Fibroblast of lung (primary cell): Measurements from ENCODE around the gene CD160. TPM values are rescaled to one million over a fixed set of nuclear protein-coding genes. Genes with fewer than 3 reads are reported as not detected.

Experiments
- DNase-seq, 2 donors: peaks; one replicate each; pipeline versions ENCODE4 v3.0.0 to v3.0.0-alpha.2; 2010; ENCODE audit warnings: low read depth in 2 of 2
- H2AFZ ChIP-seq: 2 replicates; pipeline ENCODE4 v1.5.1; 2012; ENCODE audit warnings: low read length, control low read depth, inconsistent platforms
- H3K27ac ChIP-seq: 2 replicates; pipeline ENCODE4 v1.5.1; 2011; ENCODE audit warnings: low read length, control low read depth; ENCODE audit not compliant: insufficient read depth
- H3K27me3 ChIP-seq: 2 replicates; pipeline ENCODE4 v1.5.1; 2011; ENCODE audit warnings: mild to moderate bottlenecking, low read length; ENCODE audit not compliant: control insufficient read depth, insufficient read depth
- H3K36me3 ChIP-seq: 2 replicates; pipeline ENCODE4 v1.5.1; 2011; ENCODE audit warnings: low read length; ENCODE audit not compliant: control insufficient read depth, insufficient read depth
- H3K4me1 ChIP-seq: 2 replicates; pipeline ENCODE4 v1.5.1; 2011; ENCODE audit warnings: low read length; ENCODE audit not compliant: control insufficient read depth, insufficient read depth; ENCODE audit errors: extremely low read depth
- H3K4me2 ChIP-seq: 2 replicates; pipeline ENCODE4 v1.5.1; 2011; ENCODE audit warnings: low read length, control low read depth; ENCODE audit not compliant: insufficient read depth; ENCODE audit errors: extremely low read depth
- H3K4me3 ChIP-seq, 4 experiments: fragments of 200-600 bp in 1 of 4; sonication (generic) in 1 of 4; replicated peaks in 1 of 4; 2 replicates each; pipeline ENCODE4 v1.5.1; 2011 to 2016; ENCODE audit warnings: low read length in 4 of 4, low read depth in 3 of 4, mild to moderate bottlenecking in 3 of 4, control low read depth in 2 of 4, inconsistent platforms in 1 of 4, mixed read lengths in 1 of 4; ENCODE audit not compliant: insufficient read depth in 1 of 4; ENCODE audit errors: control extremely low read depth in 1 of 4
- H3K79me2 ChIP-seq: 2 replicates; pipeline ENCODE4 v1.5.1; 2012; ENCODE audit warnings: mild to moderate bottlenecking, low read length, inconsistent platforms; ENCODE audit not compliant: control insufficient read depth, insufficient read depth
- H3K9ac ChIP-seq: 2 replicates; pipeline ENCODE4 v1.5.1; 2011; ENCODE audit warnings: mild to moderate bottlenecking, low read length, control low read depth; ENCODE audit not compliant: insufficient read depth
- H3K9me3 ChIP-seq: 2 replicates; pipeline ENCODE4 v1.5.1; 2012; ENCODE audit warnings: low read depth, low read length; ENCODE audit not compliant: control insufficient read depth, insufficient read depth
- H4K20me1 ChIP-seq: 2 replicates; pipeline ENCODE4 v1.5.1; 2011; ENCODE audit warnings: low read length; ENCODE audit not compliant: control insufficient read depth, insufficient read depth; ENCODE audit errors: extremely low read depth
- EZH2 ChIP-seq: IDR thresholded peaks from 2 replicates; pipeline ENCODE4 v1.5.1; 2012; ENCODE audit warnings: low read length, control low read depth, mild to moderate bottlenecking; ENCODE audit errors: missing control alignments
- polyA plus RNA-seq, 2 donors: library from polyadenylated mRNA; depleted of rRNA in 1 of 2; stranded (reverse) in 1 of 2; unstranded in 1 of 2; fragments of >200 nt; gene quantifications; 2 replicates each; pipeline ENCODE4 v1.2.1, GENCODE V29; 2011 to 2012; ENCODE audit warnings: missing spikeins in 1 of 2
- total RNA-seq: library from RNA; depleted of rRNA; stranded (reverse); fragments of >200 nt; gene quantifications from 2 replicates; pipeline ENCODE4 v1.2.1, GENCODE V29; 2014
- TF ChIP-seq, protein P1 (sequence below), 2 donors: IDR thresholded peaks in 1 of 2; conservative IDR thresholded peaks in 1 of 2; 1 replicate in 1 of 2; 2 replicates in 1 of 2; pipeline ENCODE4 v1.5.1; 2011 to 2012; ENCODE audit warnings: low read length in 2 of 2, control low read depth in 1 of 2, inconsistent platforms in 1 of 2, low read depth in 1 of 2, mild to moderate bottlenecking in 1 of 2

Gene CD160
- total and polyA plus RNA-seq, 2 donors (not counting 1 experiment from before 2014, with no cell fraction given): not detected

GRCh38 chr1:145729196-145729595 is 9.9 kb downstream of the CD160 start:
- H3K9ac ChIP-seq: no peak overlapping the region
- no peak overlapping the region for H3K4me3 ChIP-seq
- TF ChIP-seq, protein P1, sequence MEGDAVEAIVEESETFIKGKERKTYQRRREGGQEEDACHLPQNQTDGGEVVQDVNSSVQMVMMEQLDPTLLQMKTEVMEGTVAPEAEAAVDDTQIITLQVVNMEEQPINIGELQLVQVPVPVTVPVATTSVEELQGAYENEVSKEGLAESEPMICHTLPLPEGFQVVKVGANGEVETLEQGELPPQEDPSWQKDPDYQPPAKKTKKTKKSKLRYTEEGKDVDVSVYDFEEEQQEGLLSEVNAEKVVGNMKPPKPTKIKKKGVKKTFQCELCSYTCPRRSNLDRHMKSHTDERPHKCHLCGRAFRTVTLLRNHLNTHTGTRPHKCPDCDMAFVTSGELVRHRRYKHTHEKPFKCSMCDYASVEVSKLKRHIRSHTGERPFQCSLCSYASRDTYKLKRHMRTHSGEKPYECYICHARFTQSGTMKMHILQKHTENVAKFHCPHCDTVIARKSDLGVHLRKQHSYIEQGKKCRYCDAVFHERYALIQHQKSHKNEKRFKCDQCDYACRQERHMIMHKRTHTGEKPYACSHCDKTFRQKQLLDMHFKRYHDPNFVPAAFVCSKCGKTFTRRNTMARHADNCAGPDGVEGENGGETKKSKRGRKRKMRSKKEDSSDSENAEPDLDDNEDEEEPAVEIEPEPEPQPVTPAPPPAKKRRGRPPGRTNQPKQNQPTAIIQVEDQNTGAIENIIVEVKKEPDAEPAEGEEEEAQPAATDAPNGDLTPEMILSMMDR (conservative IDR thresholded peaks at IDR 0.05 in 1 of 2, IDR thresholded peaks at IDR 0.05 in 1 of 2; ENCODE audit: low read depth in 1 of 2, low read length in 2 of 2): no peak
- no peak for TF ChIP-seq EZH2
- H4K20me1 ChIP-seq: no peaks in the 10 kb centered on the region
- peak in 1 of 2 donors; percentile 34 for DNase-seq
- H3K27ac ChIP-seq: no peak overlapping the region
- no peaks in the 10 kb centered on the region for H3K4me1 ChIP-seq
- H3K4me2 ChIP-seq: no peak overlapping the region
- no peaks in the 10 kb centered on the region for H3K27me3 ChIP-seq
- H3K79me2 ChIP-seq: no peaks in the 10 kb centered on the region
- no peaks in the 10 kb centered on the region for H3K36me3 ChIP-seq
- no peak overlapping the region for H2AFZ ChIP-seq
- H3K9me3 ChIP-seq: no peaks in the 10 kb centered on the region

GRCh38 chr1:145729666-145730436 is 10.6 kb downstream of the CD160 start:
- Histone ChIP-seq H3K9ac (no peak overlapping the region), H3K79me2 (no peaks in the 10 kb centered on the region), H3K4me1 (no peaks in the 10 kb centered on the region), H3K27ac (no peak overlapping the region), H4K20me1 (no peaks in the 10 kb centered on the region), H2AFZ (no peak overlapping the region), H3K36me3 (no peaks in the 10 kb centered on the region), H3K4me3 (no peak overlapping the region), H3K4me2 (no peak overlapping the region), H3K27me3 (no peaks in the 10 kb centered on the region), H3K9me3 (no peaks in the 10 kb centered on the region)
- no peak for DNase-seq
- no peak for TF ChIP-seq EZH2
- TF ChIP-seq, protein P1 (conservative IDR thresholded peaks at IDR 0.05 in 1 of 2, IDR thresholded peaks at IDR 0.05 in 1 of 2; ENCODE audit: low read depth in 1 of 2, low read length in 2 of 2): no peak

GRCh38 chr1:145730467-145730866 is 11.2 kb downstream of the CD160 start:
- TF ChIP-seq EZH2: no peak
- TF ChIP-seq, protein P1 (conservative IDR thresholded peaks at IDR 0.05 in 1 of 2, IDR thresholded peaks at IDR 0.05 in 1 of 2; ENCODE audit: low read depth in 1 of 2, low read length in 2 of 2): no peak
- Histone ChIP-seq H3K4me1 (no peaks in the 10 kb centered on the region), H4K20me1 (no peaks in the 10 kb centered on the region), H3K27me3 (no peaks in the 10 kb centered on the region), H3K4me3 (no peak overlapping the region), H2AFZ (no peak overlapping the region), H3K27ac (no peak overlapping the region), H3K79me2 (no peaks in the 10 kb centered on the region), H3K36me3 (no peaks in the 10 kb centered on the region), H3K9me3 (no peaks in the 10 kb centered on the region), H3K9ac (no peak overlapping the region), H3K4me2 (no peak overlapping the region)
- DNase-seq: no peak
